ENCODE measurements around the gene SPATA31E1.

Gene SPATA31E1

DNA sequence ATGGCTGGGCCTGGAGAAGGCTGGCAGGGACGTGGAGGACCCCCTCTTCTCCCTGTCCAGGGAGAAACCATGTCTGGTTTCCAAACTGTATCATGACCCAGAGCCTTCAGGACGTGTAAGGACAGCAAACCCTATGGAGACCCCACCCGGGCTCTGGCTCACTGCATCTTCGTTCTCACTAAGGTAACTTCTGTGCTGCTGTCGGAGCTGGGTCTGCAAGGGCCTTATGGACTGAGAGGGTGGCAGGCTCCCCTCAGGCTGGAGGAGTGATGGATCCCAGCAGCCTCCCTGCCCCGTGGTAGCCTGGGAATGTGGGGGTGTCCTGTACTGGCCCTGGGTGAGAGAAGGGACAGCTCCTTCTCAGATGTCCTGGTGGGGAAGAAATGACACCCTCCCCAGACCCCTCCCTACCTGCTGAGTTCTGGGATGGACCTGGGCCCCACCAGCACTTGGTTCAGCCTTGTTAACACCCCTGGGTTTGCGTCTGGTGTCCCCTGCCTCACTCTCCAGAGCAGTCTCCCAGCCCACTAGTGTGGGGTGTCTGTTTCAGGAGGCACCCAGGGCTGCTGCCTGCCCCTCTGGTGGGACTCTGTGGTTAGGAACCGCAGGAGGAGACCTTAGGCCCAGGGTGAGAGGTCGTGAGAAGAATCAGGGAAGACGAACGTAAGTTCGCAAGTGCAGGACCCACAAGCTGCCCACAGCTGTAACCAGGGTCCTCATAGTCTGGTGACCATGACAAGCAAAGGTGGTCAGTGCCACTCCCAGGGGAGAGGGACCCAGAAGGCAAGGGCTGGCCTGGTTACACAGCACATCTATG lies 6.6 kb downstream of the SPATA31E1 start:
- TF ChIP-seq, protein P1, sequence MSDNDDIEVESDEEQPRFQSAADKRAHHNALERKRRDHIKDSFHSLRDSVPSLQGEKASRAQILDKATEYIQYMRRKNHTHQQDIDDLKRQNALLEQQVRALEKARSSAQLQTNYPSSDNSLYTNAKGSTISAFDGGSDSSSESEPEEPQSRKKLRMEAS (IDR thresholded peaks at IDR 0.05): no peak
- TF ChIP-seq YY1 (IDR thresholded peaks at IDR 0.05; ENCODE audit: low read depth): no peak
- TF ChIP-seq RAD21 (IDR thresholded peaks at IDR 0.05; ENCODE audit: low read depth): no peak
- no peak for TF ChIP-seq FOXM1 (IDR thresholded peaks at IDR 0.05; ENCODE audit: borderline replicate concordance, low read depth)
- no peak for TF ChIP-seq TAF1 (IDR thresholded peaks at IDR 0.05; ENCODE audit: low read depth)

DNA sequence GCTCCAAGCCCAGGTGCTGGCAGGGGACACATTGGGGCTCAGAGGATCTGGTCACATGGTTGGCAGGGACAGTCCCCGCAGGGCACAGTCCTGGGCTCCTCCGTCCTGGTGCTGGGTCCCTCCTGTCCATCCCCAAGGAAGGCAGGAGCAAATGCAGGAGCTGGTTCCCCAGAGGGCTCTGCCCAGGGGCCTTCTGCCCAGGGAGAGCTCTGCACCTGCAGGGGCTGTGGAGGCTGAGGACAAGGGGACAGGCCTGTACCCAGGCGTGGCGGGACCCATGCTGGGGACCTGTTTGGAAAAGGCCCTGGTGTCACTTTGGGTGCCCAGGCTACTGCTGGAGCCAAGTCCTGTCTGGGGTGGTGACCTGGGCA lies 7.2 kb downstream of the SPATA31E1 start:
- TF ChIP-seq TCF12 (IDR thresholded peaks at IDR 0.05; ENCODE audit: low read depth): no peak
- TF ChIP-seq RAD21 (IDR thresholded peaks at IDR 0.05; ENCODE audit: low read depth): no peak
- TF ChIP-seq CEBPB (IDR thresholded peaks at IDR 0.05): no peak
- no peak for TF ChIP-seq ZBTB7A (IDR thresholded peaks at IDR 0.05; ENCODE audit: low read depth)
- TF ChIP-seq, protein P2, sequence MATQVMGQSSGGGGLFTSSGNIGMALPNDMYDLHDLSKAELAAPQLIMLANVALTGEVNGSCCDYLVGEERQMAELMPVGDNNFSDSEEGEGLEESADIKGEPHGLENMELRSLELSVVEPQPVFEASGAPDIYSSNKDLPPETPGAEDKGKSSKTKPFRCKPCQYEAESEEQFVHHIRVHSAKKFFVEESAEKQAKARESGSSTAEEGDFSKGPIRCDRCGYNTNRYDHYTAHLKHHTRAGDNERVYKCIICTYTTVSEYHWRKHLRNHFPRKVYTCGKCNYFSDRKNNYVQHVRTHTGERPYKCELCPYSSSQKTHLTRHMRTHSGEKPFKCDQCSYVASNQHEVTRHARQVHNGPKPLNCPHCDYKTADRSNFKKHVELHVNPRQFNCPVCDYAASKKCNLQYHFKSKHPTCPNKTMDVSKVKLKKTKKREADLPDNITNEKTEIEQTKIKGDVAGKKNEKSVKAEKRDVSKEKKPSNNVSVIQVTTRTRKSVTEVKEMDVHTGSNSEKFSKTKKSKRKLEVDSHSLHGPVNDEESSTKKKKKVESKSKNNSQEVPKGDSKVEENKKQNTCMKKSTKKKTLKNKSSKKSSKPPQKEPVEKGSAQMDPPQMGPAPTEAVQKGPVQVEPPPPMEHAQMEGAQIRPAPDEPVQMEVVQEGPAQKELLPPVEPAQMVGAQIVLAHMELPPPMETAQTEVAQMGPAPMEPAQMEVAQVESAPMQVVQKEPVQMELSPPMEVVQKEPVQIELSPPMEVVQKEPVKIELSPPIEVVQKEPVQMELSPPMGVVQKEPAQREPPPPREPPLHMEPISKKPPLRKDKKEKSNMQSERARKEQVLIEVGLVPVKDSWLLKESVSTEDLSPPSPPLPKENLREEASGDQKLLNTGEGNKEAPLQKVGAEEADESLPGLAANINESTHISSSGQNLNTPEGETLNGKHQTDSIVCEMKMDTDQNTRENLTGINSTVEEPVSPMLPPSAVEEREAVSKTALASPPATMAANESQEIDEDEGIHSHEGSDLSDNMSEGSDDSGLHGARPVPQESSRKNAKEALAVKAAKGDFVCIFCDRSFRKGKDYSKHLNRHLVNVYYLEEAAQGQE (IDR thresholded peaks at IDR 0.05; ENCODE audit: low read depth): no peak
- TF ChIP-seq FOXM1 (IDR thresholded peaks at IDR 0.05; ENCODE audit: borderline replicate concordance, low read depth): no peak
- TF ChIP-seq, protein P3, sequence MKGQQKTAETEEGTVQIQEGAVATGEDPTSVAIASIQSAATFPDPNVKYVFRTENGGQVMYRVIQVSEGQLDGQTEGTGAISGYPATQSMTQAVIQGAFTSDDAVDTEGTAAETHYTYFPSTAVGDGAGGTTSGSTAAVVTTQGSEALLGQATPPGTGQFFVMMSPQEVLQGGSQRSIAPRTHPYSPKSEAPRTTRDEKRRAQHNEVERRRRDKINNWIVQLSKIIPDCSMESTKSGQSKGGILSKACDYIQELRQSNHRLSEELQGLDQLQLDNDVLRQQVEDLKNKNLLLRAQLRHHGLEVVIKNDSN (IDR thresholded peaks at IDR 0.05): no peak
- TF ChIP-seq, protein P1 (IDR thresholded peaks at IDR 0.05): no peak
- no peak for TF ChIP-seq YY1 (IDR thresholded peaks at IDR 0.05; ENCODE audit: low read depth)

DNA sequence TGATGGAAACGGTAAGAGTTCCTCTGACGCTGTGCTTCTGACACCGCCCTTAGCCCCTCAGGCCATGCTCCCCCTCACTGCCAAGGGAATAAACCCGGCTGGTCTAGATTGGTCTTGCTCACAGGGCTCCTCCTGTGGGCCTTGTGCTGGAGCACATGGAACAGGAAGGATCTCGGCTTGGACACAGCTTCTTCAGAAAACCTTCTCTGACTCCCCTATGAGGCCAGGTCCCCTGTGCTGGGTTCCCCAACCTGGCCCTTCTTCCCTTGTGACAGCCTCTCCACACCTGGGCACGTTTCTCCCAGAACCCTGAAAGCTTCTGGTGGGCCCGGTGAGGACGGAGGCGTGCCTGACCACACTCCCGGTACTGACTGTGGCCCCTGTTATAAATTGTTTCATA lies 8.2 kb downstream of the SPATA31E1 start:
- TF ChIP-seq TAF1 (IDR thresholded peaks at IDR 0.05; ENCODE audit: low read depth) (no peak), ZBTB7A (IDR thresholded peaks at IDR 0.05; ENCODE audit: low read depth) (no peak), TEAD4 (IDR thresholded peaks at IDR 0.05) (no peak), EP300 (IDR thresholded peaks at IDR 0.05; ENCODE audit: borderline replicate concordance) (no peak), EGR1 (IDR thresholded peaks at IDR 0.05) (no peak), RAD21 (IDR thresholded peaks at IDR 0.05; ENCODE audit: low read depth) (no peak), CEBPB (IDR thresholded peaks at IDR 0.05) (no peak), TCF12 (IDR thresholded peaks at IDR 0.05; ENCODE audit: low read depth) (no peak), YY1 (IDR thresholded peaks at IDR 0.05; ENCODE audit: low read depth) (no peak), FOXM1 (IDR thresholded peaks at IDR 0.05; ENCODE audit: borderline replicate concordance, low read depth) (no peak), NFIC (IDR thresholded peaks at IDR 0.05) (no peak), CREB1 (IDR thresholded peaks at IDR 0.05; ENCODE audit: low read depth) (no peak)
- TF ChIP-seq, protein P3 (IDR thresholded peaks at IDR 0.05): no peak
- TF ChIP-seq, protein P1 (IDR thresholded peaks at IDR 0.05): no peak
- TF ChIP-seq, protein P2 (IDR thresholded peaks at IDR 0.05; ENCODE audit: low read depth): no peak

DNA sequence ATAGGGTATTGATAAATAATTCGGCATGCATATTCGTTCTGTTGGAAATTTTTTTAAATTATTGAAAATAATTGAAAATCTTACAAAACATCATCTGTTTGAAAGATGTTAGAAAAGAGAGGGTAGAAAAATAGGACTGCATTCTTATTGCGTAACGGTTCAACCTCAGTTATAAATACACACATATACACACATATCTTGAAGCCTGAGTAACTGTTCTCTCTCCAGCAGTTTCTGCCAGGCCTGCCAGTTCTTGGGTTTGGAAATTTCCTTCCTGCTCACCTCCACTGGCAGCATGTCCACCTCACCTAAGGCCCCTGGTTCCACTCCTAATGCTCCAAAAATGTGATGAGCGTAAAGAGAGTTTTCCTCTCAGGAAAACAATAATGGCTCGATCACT lies 9.1 kb downstream of the SPATA31E1 start:
- no peak for TF ChIP-seq NFIC (IDR thresholded peaks at IDR 0.05)
- no peak for TF ChIP-seq EP300 (IDR thresholded peaks at IDR 0.05; ENCODE audit: borderline replicate concordance)
- no peak for TF ChIP-seq TCF12 (IDR thresholded peaks at IDR 0.05; ENCODE audit: low read depth)
- no peak for TF ChIP-seq TAF1 (IDR thresholded peaks at IDR 0.05; ENCODE audit: low read depth)
- TF ChIP-seq, protein P2 (IDR thresholded peaks at IDR 0.05; ENCODE audit: low read depth): no peak
- no peak for TF ChIP-seq ZBTB7A (IDR thresholded peaks at IDR 0.05; ENCODE audit: low read depth)
- no peak for TF ChIP-seq EGR1 (IDR thresholded peaks at IDR 0.05)
- no peak for TF ChIP-seq RAD21 (IDR thresholded peaks at IDR 0.05; ENCODE audit: low read depth)
- no peak for TF ChIP-seq YY1 (IDR thresholded peaks at IDR 0.05; ENCODE audit: low read depth)
- no peak for TF ChIP-seq CEBPB (IDR thresholded peaks at IDR 0.05)
- no peak for TF ChIP-seq CREB1 (IDR thresholded peaks at IDR 0.05; ENCODE audit: low read depth)
- TF ChIP-seq, protein P1 (IDR thresholded peaks at IDR 0.05): no peak
- TF ChIP-seq TEAD4 (IDR thresholded peaks at IDR 0.05): no peak
- TF ChIP-seq FOXM1 (IDR thresholded peaks at IDR 0.05; ENCODE audit: borderline replicate concordance, low read depth): no peak
- TF ChIP-seq, protein P3 (IDR thresholded peaks at IDR 0.05): no peak
